ENCODE measurements around the gene KCNS1.

KCNS1 gene

GRCh38 chr20:45051204-45052060 is 49.5 kb downstream of the KCNS1 start:
- no peak for DNase-seq

- peak in 43 of 56 donors; percentile 6 to 77 (median 37) for DNase-seq
Measured at GRCh38 chr20:45049904-45050471, 50.9 kb downstream of the KCNS1 start.

- peak in 2 of 56 donors; percentile 17 to 18 for DNase-seq
Measured at GRCh38 chr20:45049438-45049837, 51.5 kb downstream of the KCNS1 start.

- DNase-seq: no peak
Measured at GRCh38 chr20:45047581-45048119, 53.3 kb downstream of the KCNS1 start.

- no peak for DNase-seq
Measured at GRCh38 chr20:45044601-45045000, 56.3 kb downstream of the KCNS1 start.

GRCh38 chr20:45044084-45044573 is 56.8 kb downstream of the KCNS1 start:
- DNase-seq: peak in 9 of 56 donors; percentile 7 to 63 (median 30)

- DNase-seq: no peak
Measured at GRCh38 chr20:45042978-45043377, 57.9 kb downstream of the KCNS1 start.

Measured in amygdala (tissue), 56 donors.